NCI-H2171 treated with DMSO at 0.1 percent for 48 hours (cell line): Measurements from ENCODE around the gene GPHN.
"Not testable (repeated sequence)": the region's sequence is repeated elsewhere in the genome, so short reads cannot be mapped to it uniquely, and the experiment has no call there.

ENCODE experiments used
- DNase-seq: peaks from one replicate; lab custom pipeline; 2025; lab: John Stamatoyannopoulos, UW

GPHN gene

GRCh38 chr14:66677780-66678179, 169.8 kb downstream of the GPHN start:
- DNase-seq = no peak

DNA sequence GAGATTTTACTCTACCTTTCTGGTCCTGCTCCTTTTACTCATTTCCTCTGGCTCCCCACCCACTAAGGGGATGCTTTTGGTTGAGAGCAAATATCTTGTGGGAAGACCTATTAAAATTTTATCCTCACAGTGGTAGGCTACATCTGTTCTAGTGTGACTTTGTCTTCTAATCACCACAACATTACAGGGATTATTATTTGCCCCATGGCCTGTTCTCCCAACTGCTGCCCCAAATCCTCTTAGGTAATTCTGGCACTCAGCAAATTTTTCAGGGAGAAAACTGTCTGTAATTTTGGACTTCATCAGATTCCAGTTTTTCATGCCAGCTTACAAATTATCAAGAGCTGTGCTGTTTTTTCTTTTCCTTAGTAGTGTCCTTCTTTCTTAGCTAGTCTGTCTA, 172.3 kb downstream of the GPHN start:
- no peak for DNase-seq

GRCh38 chr14:66696326-66696725, 188.4 kb downstream of the GPHN start:
- no peak for DNase-seq

DNA sequence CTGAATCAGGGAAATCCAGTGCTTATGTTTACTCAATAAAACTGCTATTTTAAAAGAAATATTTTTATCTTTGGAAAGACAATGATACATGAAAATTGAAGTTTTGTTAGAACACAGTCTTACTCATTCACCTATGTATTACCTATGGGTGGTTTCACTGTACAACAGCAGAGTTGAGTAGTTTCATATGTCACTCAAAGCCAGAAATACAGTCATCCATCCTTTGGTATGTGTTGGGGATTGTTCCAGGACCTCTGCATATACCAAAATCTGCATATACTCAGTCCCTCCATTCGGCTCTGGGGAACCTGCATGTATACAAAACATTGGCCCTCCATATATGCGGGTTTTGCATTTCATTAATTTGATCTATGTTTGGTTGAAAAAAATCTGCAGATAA, 190.6 kb downstream of the GPHN start:
- no peak for DNase-seq

DNA sequence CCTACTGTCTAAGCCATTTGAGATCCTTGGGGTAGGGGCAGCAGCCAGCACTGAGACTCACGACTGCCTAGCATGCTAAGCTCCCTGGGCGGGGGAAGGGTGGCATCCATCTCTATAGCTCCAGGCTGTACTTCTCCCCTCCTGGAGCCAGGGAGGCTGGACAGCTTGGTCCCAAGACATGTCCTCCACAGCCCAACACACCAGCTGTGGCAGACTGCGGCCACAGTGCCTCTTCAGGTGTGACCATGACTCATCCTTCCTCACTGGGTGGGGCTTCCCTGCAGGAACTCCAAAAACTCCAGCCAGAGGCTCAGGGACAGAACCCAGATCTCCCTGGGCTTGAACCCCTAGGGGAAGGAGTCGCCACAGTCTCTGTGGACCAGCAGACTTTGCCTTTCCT, 193.9 kb downstream of the GPHN start:
- no peak for DNase-seq

DNA sequence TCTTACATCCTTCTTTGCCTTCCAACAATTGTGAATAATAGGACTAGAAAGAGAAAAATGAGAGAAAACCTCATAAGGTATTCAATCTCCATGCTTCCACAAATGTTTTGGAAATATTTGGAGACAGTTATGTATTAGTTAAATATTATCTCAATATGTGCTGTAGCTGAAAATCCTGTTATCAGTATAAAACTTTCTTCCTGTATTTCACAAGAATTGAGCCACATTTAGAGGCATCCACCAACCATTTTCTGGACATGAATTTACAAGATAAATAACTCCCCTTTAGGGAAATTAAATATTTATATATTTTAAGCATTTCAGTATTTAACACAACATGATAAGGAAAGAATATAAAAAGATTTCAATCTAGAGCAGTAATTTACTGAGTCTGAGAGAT, 200.3 kb downstream of the GPHN start:
- no peak for DNase-seq

DNA sequence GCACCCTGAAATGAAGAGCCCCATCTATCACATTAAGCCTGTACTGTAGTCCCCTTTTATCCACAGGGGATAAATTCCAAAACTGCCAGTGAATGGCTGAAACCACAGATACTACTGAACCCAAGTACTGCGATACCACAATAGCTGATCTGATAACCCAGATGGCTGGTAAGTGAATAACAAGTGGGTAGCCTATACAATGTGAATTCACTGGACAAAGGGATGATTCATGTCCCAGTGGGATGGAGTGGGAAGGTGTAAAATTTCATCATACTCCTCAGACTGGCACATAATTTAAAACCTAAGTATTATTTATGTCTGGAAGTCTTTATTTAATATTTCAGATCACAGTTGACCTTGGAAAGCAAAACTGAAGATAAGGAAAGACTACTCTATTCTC, 201.3 kb downstream of the GPHN start:
- DNase-seq = no peak

GRCh38 chr14:66714291-66714690, 206.3 kb downstream of the GPHN start:
- DNase-seq = not testable (repeated sequence)

DNA sequence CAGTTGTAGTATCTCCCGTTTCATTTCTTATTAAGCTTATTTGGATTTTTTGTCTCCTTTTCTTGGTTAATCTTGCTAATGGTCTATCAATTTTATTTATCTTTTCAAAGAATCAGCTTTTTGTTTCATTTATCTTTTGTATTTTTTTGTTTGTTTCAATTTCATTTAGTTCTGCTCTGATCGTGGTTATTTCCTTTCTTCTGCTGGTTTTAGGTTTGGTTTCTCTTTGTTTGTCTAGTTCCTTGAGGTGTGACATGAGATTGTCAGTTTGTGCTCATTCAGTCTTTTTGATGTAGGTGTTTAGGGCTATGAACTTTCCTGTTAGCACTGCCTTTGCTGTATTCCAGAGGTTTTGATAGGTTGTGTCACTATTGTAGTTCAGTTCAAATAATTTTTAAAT, 207.4 kb downstream of the GPHN start:
- DNase-seq = not testable (repeated sequence)

DNA sequence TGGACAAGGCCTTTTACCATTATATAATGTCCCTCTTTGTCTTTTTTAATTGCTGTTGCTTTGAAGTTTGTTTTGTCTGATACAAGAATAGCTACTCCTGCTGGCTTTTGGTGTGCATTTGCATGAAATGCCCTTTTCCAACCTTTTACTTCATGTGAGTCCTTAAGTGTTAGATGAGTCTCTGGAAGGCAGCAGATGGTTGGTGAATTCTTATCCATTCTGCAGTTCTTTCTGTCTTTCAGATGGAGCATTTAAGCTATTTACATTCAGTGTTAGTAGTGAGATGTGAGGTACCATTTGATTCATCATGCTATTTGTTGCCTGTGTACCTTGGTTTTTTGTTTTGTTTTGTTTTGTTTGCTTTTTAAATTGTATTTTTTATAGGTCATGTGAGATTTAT, 208.3 kb downstream of the GPHN start:
- DNase-seq = no peak

DNA sequence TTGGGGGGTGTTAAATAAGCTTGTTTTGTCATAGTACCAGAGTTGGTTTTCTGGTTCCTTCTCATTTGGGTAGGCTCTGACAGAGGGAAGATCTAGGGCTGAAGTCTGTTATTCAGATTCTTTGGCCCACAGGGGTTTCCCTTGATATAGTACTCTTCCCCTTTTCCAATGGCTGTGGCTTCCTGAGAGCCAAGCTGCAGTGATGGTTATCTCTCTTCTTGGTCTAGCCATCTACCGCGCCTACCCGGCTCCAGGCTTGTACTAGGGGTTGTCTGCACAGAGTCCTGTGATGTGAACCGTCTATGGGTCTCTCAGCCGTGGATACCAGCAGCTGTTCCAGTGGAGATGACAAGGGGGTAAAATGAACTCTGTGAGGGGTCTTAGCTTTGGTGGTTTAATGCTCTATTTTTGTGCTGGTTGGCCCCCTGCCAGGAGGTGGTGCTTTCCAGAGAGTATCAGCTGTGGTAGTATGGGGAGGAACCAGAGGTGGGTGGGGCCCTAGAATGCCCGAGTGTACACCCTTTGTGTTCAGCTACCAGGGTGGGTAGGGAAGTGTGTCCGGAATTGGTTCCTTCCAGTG, 209.7 kb downstream of the GPHN start:
- DNase-seq = no peak

- peak; percentile 29 for DNase-seq
Observed at GRCh38 chr14:66724996-66725395, 217.0 kb downstream of the GPHN start.

- DNase-seq = not testable (repeated sequence)
Observed at GRCh38 chr14:66731298-66731697, 223.4 kb downstream of the GPHN start.

DNA sequence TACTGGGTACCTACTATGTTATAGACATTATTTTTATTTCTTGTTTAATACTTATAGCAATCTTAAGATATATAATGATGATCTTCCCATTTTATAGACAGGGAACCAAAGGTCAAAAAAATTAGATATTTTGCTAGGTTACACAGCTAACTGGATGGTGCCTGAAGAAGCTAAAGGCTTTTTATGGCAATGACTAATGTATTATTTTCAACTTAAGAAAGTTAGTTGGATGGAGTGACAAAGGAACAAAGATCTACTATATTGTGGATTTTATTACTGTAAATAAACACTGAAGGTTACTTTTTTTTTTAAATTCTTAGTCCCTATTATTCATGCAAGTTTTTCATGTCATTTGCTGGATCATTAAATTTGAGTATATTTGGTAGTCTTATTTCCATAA, 227.9 kb downstream of the GPHN start:
- no peak for DNase-seq

DNA sequence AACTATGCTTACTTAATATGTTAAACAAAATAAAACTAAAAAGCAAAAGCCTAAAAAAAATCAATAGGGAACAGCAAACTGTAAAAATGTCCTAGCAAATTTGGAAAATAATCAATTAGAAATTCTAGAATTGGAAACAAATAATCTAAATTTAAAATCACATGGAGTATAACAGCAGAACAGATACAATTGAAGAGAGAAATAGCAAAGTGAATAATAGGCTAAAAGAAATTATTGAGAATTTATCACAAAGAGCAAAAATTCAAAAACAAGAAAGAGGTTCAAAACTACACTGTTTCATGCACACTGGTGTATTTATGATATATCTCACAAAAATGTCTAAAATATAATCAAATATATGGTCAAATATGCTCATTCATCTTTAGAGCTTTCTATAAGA, 231.9 kb downstream of the GPHN start:
- DNase-seq = no peak

DNA sequence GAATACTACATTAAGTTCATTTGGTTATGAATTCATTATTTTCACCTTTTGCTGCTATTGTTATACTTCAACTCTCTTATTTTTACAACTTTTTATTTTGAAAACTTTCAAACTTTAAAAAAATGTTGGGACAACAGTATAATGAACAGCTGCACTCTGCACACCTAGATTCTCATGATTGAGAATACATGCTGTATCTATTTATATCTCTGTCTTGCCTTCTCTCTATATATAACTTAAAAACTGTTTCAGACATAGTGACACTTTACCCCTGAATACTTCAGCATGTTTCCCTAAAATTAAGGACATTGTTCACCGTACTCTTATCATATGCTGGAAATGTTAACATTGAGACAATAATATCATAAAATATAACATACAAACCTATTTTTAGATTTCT, 237.1 kb downstream of the GPHN start:
- no peak for DNase-seq

DNA sequence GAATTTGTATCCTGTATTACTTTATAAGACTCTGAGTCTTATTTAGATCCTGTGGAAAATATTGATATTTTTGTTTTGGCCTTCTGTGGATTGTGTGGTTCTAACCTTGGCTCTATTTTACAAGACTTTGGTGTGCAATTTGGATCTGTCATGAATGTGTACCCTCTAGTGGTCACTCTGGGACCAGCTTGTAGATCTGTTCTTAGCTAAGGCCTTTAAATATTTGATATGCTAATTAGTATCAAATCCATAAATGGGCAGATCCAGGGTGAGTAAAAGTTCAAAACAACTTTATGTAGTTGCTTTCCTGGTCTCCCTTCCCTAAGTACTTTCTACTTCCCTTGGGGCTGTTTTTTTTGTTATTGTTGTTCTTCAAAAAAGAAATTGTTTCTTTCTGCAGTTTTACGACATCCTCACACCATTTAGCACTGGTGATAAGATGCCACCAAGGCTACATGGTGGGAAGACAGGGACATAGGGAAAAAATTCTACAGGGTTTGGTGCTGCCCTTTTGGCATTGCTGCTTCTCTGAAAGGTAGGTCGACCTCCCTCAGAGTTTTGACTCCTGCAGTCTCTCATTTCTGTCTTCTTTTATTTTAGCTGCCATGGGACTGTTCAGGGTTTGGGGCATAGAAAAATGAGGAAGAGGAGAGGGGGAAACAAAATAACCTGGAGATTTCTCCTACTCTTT, 238.5 kb downstream of the GPHN start:
- peak; percentile 32 for DNase-seq

DNA sequence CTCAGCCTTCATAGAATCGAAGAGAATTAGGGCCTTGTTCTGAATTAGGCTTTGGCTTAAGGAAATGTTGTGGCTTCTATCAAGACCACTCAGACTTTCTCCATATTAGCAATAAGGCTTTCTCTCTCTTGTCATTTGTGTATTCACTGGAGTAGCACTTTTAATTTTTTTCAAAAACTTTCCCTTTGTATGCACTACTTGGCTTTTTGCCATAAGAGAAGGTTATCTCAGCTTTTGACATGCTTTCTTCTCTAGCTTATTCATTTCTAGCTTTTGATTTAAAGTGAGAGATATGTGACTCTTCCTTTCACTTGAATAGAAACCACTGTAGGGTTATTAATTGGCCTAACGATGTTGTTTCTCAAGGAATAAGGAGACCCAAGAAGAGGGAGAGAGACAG, 244.2 kb downstream of the GPHN start:
- DNase-seq = peak; percentile 48

DNA sequence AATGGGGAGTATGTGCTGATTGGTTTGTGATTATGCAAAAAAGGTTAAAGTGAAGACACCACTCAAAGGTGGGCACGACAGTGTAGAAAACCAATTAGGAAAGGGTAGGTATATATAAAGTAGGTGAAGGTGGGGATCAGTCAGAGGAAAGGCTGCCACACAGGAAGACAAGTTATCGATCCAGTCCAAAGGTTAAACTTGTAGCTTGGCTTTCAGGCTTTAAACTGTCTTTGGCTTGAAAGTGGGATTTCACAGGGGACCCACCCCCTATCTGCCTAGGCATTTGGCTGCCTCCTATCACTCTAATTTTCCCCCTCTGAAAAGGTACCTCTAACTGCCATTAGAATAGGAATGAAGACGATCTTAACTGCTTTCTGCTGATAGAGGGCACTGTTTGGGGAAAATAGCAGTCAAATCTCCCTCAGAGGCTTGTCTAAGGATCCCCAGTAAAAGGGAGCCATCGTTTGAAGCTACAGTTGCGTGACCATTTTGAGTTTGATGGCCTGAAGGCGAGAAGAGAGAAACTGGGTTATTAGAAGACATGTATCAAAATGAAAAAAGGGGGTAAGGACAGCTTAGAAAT, 250.2 kb downstream of the GPHN start:
- no peak for DNase-seq

DNA sequence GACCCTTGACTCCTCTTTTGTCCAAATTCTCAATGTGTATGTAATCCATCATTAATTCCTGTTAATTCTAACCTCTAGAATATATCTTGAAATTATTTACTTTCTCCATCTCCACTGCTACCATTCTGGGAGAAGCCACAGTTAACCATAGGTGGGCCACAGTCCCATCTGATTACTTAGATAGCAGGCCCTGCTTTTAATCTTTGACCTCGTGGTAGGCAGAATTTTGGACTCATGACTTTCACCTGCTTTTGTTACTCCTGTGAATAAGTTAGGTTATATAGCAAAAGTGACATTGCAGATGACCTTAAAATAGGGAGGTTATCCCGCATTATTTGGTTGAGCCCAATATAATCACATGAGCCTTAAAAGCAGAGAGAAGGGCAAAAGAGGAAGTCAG, 264.2 kb downstream of the GPHN start:
- no peak for DNase-seq

- no peak for DNase-seq
Observed at GRCh38 chr14:66782853-66783252, 274.9 kb downstream of the GPHN start.

- DNase-seq = no peak
Observed at GRCh38 chr14:66790101-66790500, 282.2 kb downstream of the GPHN start.

GRCh38 chr14:66802962-66803361, 295.0 kb downstream of the GPHN start:
- no peak for DNase-seq

- no peak for DNase-seq
Observed at GRCh38 chr14:66804141-66804540, 296.2 kb downstream of the GPHN start.
